Left ventricle myocardium inferior (tissue), 1 donor: ENCODE measurements around the gene FOXJ3. TPM values are rescaled to one million over a fixed set of nuclear protein-coding genes. Genes with fewer than 3 reads are reported as not detected.

ENCODE experiments used
- DNase-seq: peaks from one replicate; pipeline ENCODE4 v3.0.0-alpha.2; 2020
- H3K27ac ChIP-seq: fragments of 200-600 bp; replicated peaks from 2 replicates; pipeline ENCODE4 v1.8.0; 2021
- H3K27me3 ChIP-seq: fragments of 200-600 bp; 2 replicates; pipeline ENCODE4 v1.8.0; 2021; ENCODE audit warnings: low read depth
- H3K36me3 ChIP-seq: fragments of 200-600 bp; 2 replicates; pipeline ENCODE4 v1.8.0; 2021
- H3K4me1 ChIP-seq: fragments of 200-600 bp; 2 replicates; pipeline ENCODE4 v1.8.0; 2021
- H3K4me3 ChIP-seq: fragments of 200-600 bp; 2 replicates; pipeline ENCODE4 v1.8.0; 2021; ENCODE audit warnings: mild to moderate bottlenecking, moderate library complexity
- H3K9me3 ChIP-seq: fragments of 200-600 bp; replicated peaks from 2 replicates; pipeline ENCODE4 v1.8.0; 2021
- CTCF ChIP-seq: fragments of 200-600 bp; IDR thresholded peaks from 2 replicates; pipeline ENCODE4 v1.8.0; 2021; ENCODE audit warnings: antibody characterized with exemption, mild to moderate bottlenecking, borderline replicate concordance
- intact Hi-C: fragments of 100-400 bp; cut with micrococcal nuclease; formaldehyde crosslinking; loops from one replicate; pipeline ENCODE4 v1.11.0; 2022
- total RNA-seq: library from RNA; stranded (reverse); fragmentation: NEBNext Ultra II Directional; extraction: Animal tissue kit (Norgen Biotek cat#: 25700); gene quantifications from one replicate; pipeline ENCODE4 v1.2.1, GENCODE V29; 2021
- donor health status: DM: no; HTN: yes; CAD: no; lungs with severe emphysema.

The FOXJ3 gene
- total RNA-seq, 1 donor from 2014 or later: 40.7 TPM

- Histone ChIP-seq H3K36me3 (no peaks in the 10 kb centered on the region), H3K9me3 (no peaks in the 10 kb centered on the region), H3K4me1 (peaks cover 91% of the 10 kb centered on the region), H3K27ac (no peak overlapping the region), H3K4me3 (no peak overlapping the region), H3K27me3 (no peaks in the 10 kb centered on the region)
- no peak for DNase-seq
- intact Hi-C loops: no loop called here
- no peak for TF ChIP-seq CTCF
Observed at GRCh38 chr1:42316292-42316691, 18.7 kb downstream of the FOXJ3 start.

GRCh38 chr1:42315500-42315899, 19.5 kb downstream of the FOXJ3 start:
- H3K27ac ChIP-seq: no peak overlapping the region
- intact Hi-C loops: no loop called here
- no peak overlapping the region for H3K4me3 ChIP-seq
- H3K4me1 ChIP-seq: peaks cover 88% of the 10 kb centered on the region
- H3K9me3 ChIP-seq: no peaks in the 10 kb centered on the region
- no peaks in the 10 kb centered on the region for H3K27me3 ChIP-seq
- TF ChIP-seq CTCF: no peak
- H3K36me3 ChIP-seq: no peaks in the 10 kb centered on the region
- DNase-seq: no peak

GRCh38 chr1:42313970-42314369, 21.1 kb downstream of the FOXJ3 start:
- intact Hi-C loops: no loop called here
- Histone ChIP-seq H3K27ac (no peak overlapping the region), H3K4me3 (no peak overlapping the region), H3K9me3 (no peaks in the 10 kb centered on the region), H3K4me1 (peaks cover 73% of the 10 kb centered on the region), H3K36me3 (peaks cover 7% of the 10 kb centered on the region), H3K27me3 (no peaks in the 10 kb centered on the region)
- DNase-seq: no peak
- TF ChIP-seq CTCF: no peak

- no peaks in the 10 kb centered on the region for H3K27me3 ChIP-seq
- DNase-seq: no peak
- intact Hi-C loops: no loop called here
- peaks cover 61% of the 10 kb centered on the region for H3K4me1 ChIP-seq
- H3K4me3 ChIP-seq: no peak overlapping the region
- no peak for TF ChIP-seq CTCF
- no peaks in the 10 kb centered on the region for H3K9me3 ChIP-seq
- no peak overlapping the region for H3K27ac ChIP-seq
- peaks cover 7% of the 10 kb centered on the region for H3K36me3 ChIP-seq
Observed at GRCh38 chr1:42312576-42313212, 22.3 kb downstream of the FOXJ3 start.

GRCh38 chr1:42311897-42312296, 23.1 kb downstream of the FOXJ3 start:
- TF ChIP-seq CTCF: no peak
- Histone ChIP-seq H3K4me3 (no peak overlapping the region), H3K9me3 (no peaks in the 10 kb centered on the region), H3K27me3 (no peaks in the 10 kb centered on the region), H3K27ac (no peak overlapping the region), H3K36me3 (peaks cover 7% of the 10 kb centered on the region), H3K4me1 (peaks cover 56% of the 10 kb centered on the region)
- DNase-seq: no peak
- intact Hi-C loops: no loop called here
